GM19238 (cell line): ENCODE data around the gene RAPGEF4.

Experiments
- DNase-seq: peaks from one replicate; pipeline ENCODE4 v3.0.0; 2011; ENCODE audit warnings: low spot score; ENCODE audit not compliant: insufficient read length

RAPGEF4 gene

DNA sequence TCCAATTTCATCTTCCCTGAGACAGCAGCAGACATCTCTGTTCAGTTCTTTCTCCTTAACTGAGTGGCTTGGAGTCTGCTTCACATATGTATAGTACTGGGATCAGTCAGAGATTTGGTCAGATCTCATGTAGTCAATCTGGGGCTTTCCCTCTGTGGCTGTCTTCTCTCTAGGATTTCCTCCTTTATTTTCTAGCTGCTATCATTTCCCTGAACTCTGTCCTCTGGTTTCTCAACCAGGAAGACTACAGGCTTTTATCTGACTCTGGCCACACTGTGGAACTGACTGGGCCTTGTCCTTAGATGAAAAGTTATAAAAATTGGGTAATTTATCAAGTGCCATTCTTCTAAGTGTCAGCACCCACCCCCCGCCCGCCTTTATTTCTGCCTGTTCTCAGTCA, 121.0 kb downstream of the RAPGEF4 start:
- DNase-seq: no peak

DNA sequence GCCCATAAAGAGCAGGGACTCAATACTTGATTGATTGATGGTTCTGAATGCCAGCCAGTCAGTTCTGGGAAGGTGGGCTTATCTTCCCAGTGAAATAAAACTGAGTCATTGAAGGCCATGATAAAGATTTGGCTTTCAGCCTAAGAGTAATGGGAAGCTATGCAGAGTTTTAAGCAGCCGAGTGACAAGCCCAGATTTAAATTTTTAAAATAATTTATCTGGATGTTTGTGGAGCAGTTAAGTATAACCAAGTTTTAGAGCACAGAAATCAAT, 122.8 kb downstream of the RAPGEF4 start:
- DNase-seq: no peak

DNA sequence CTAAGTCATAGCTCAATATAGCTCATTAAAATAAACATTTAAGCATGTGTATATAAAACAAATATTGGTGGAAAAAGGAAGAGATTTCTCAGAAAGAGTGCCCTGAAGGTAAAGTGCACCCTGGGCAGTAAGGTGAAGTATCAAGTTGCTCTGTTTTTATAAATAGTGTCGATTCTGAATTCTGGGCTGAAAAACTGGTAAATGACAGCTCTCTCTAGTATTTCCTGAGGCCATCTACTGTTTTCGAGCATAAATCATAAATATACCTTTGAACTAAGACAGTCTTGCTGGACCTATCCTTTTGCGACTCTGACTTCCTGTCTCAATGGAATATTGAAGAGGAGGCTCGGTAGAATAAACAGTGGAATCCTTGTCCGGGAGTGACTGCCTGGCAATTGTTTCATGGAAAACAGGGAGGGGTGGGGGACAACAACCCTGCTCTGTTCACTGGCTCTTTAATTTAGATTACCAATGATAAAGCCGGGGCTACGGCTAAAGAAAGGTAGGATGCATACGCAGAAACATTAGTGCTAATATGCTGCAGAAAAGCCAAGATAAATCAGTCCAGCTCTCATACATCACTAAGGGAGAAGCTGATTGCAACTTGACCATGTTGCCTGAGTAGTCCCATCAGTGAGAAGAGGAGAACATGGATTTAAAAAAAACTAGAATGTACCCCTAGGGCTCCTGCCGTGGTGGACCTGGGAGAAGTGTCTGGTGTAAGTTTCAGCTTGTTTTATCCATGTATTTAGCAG, 124.1 kb downstream of the RAPGEF4 start:
- DNase-seq: no peak

DNA sequence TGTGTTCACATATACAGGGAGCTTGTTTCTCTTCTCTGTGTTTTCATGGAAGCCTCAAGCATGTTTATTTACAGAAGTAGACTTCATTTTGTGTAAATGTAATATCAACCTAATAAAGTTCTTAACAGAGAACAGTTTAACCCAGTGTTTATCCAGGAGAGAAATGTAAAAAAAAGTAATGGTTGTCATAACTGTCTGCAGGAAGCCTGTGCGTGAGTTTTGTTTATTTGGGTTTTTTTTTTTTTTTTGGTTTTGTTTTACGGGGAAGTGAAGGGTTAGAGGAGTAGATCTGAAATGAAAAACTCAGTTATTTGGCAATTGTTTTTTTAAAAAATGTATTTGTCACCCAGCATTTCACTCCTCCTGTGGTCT, 124.7 kb downstream of the RAPGEF4 start:
- DNase-seq: no peak

DNA sequence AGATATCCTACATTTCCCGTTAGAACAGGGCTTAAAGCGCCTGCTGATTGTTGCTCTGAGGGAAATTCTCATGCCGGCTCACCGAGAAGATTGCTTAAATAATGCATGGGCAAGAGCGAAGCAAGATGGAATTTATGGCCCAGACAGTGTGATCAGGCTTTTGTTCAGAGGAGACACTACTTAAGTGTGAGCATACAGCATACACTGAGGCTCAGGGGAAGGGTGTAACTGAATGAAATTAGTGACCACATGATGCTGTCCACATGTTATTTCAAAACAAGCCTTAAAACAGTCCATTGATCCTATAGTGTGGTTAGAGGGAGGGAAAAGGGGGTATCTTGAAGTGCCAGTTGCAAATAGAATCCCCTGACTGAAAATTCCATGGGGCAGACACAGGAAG, 125.5 kb downstream of the RAPGEF4 start:
- DNase-seq: no peak

DNA sequence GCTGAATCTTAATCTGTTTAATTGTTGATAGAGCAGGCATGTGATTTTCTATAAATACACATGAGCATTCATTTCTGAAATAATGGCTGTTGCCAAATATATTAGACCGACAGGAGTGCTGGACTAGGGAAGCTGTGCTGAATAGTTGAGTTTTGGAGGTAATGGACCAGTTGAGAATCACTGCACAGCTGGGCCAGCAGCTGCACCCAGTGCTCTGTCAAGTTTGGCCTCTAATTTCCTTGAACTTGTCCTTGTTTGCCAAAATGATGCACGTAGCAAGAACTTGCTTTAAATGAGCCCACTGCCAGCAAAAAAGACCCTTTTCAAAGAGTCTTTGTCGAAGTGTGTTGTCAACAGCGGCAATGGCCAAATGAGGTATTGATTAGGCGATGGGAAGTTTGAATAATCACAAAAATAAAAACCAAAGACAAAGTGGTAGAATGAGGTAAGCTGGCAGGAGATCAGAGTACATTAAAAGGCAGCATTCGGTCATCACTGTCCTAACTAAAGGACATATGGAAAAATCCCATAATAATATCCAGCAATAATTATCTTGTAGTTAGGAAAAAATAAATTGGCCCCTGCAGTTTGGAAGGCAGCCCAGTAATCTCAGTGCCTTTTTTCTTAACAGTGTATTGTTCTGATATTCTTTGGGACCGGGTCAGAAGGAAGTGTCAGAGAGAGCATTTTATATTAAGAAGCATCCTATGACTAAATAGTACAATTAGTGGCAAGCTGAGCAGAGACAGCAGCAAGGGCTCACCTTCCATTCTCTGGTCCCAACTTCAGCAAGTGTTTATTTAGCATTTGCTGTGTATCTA, 126.2 kb downstream of the RAPGEF4 start:
- DNase-seq: no peak

DNA sequence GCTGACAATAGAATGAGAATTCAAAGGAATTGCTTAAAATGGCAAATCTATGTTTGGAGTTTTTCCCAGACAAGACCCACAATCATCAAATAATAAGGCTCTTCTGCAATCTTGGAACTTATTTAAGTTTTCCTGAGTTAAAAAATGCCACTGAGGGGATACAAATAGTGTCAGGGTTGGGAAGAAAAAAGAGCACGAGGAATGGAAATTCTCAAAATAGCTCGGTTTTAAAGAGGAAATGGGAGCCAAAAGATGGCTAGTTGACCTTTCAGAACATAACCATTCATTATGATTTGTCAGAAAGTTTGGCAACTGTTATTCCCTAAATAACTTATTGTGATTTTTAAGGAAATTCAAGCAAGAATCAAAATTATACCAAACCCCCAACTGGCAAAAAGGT, 127.7 kb downstream of the RAPGEF4 start:
- DNase-seq: no peak

DNA sequence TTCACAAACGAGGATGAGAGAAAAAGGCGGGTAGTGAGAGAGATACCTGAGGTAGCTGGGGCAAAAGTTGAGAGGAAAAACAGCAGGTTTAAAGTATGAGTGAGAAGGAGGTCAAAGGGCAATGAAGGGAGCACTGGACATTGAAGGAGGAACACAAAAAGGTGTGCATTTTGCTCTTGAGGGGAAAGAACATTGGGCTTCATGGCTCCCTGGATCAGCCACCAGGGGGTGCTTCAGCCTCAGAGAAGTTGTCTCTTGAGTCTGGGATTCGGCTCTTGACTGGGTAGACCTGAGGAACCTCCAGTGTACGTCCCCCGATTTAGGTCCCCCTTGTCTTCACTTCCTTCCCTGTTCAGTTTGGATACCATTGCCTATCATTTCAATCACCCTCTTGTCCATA, 128.5 kb downstream of the RAPGEF4 start:
- peak; percentile 16 for DNase-seq

DNA sequence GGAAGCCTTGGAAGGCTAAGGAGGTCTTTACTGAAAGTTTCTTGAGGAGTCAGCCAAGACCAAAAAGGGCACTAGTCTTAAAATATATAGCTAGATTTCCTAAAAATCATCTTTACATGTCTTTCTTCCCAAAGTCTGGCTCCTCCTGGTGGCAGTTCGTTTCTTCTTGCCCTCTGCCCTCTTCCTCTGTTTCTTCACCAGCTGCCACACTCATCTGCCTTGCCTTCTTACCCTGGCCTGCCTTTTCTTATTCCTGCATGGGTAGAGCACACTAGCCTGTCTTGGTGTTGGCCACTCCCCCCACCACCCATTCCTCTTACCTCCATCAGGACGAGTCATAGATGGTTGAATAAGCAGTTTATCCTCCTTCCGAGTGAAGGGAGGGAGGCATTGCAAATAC, 129.8 kb downstream of the RAPGEF4 start:
- DNase-seq: no peak

DNA sequence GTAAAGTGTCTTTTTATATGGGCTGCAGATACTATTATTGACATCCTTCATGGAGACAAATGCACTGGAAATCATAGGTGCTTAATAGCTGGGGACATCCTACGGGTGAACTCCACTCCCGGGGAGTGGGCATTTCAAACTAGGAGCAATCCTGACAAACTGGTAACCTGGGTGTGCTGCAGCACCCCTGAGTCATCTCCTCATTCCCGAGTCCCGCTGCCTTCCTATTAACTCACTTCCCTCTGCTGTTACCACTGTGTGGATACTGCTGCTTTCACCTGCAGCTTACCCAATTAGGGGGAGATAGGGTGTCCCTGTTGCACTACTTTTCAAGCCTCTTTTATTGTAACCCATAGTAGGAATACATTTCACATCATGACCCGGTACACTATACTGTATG, 134.2 kb downstream of the RAPGEF4 start:
- DNase-seq: no peak

DNA sequence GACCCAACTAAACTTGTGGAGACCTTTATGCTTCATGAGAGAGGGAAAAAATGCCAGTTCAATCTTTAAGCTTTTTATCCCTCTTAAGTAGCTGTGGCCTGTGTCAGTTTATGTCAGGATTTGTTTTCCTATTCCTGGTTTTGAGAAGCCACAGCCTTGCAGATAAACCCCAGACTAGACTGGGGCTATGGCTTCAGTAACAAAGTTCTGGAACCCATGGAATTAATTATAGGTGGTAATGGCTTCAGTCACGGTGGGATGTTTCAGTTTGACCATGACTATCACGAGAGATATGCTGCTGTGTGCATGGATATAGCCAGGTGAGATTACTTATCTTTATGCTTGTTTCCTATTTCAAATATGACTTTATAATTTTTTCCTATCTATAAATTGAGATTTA, 134.8 kb downstream of the RAPGEF4 start:
- no peak for DNase-seq

DNA sequence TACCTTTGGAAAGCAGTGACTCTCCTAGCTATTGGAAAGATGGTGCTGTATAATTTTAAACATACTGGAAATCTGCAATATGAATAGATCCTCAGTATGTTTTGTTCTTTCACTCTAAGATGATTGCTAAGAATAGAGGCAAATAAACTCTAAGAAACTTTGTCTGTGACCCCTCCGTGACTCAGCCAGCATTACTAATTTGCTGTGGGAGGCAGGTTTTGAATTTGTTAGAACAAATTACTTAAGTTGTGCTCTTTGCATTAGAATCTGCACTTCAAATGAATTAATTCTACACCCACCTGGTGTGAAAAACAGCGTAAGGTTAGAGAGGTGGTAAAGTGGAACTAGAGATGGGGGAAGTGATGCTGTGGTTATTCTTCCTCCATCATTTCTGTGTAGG, 142.2 kb downstream of the RAPGEF4 start:
- DNase-seq: no peak

DNA sequence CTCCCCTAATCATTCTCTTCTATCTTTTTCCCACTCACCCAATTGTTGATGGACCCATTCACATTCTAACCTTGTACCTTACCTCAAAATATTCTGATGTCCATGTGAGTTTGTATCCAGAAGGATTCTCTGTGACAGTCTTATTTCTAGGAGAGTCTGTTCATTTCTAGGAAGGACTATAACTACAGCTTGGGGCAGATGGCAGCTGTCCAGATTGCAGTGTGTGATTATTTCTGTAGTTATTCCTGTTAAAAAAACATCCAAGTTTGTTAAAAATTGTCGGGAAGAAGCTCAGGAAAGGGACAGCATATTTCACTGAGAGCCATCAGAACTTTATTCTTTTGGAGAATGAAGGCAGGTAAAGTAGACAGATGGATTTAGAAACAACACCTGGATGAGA, 142.6 kb downstream of the RAPGEF4 start:
- no peak for DNase-seq

DNA sequence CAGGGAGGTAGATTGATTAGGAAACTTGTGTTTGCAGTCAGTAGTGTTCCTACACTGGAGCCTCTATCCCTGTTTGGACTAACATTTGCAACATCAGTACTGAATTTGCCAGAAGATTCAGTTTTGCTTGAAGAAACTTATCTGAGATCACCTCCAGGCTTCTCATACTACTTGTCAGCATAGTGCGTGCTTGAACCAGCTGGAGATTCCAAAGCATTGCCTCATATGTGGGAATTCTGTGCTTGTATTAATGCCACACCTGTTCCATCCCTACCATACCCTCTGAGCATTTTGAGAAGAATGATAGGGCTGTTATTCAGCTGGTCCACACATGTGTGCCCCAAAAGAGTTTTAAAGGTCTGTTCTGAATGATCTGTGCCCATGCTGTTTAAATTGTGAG, 148.7 kb downstream of the RAPGEF4 start:
- DNase-seq: no peak

DNA sequence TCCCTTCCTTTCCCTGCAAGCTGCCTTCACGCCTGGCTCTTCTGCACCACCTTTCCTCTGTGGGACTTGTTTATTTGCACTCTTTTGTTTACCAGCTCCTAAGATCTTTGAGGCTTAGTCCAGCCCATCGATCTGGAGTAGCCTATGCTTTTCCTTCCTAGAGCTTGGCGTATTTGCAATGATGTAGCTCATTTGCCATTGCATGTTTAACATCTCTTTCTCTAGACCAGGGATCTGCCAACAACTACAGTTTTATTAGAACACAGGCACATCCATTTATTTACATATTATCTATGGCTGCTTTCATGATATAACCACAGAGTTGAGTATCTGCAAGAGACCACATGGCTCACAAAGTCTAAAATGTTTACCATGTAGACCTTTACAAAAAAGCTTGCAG, 150.4 kb downstream of the RAPGEF4 start:
- DNase-seq: no peak

DNA sequence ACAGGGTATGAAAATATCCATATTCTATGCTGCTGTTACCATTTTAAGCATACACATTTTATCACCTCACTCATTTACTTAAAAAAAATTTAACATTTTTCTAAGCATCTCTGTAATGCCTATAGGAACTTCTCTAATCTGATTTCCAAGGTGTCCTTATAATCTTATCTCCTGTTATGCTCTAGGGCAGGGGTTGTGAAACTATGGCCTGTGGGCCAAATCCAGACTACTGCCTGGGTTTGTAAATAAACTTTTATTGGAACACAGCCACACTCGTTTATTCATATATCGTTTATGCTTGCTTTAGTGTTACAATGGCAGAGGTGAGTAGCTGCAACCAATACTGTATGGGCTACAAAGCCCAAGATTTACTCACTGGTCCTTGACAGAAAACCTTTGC, 151.6 kb downstream of the RAPGEF4 start:
- DNase-seq: no peak

DNA sequence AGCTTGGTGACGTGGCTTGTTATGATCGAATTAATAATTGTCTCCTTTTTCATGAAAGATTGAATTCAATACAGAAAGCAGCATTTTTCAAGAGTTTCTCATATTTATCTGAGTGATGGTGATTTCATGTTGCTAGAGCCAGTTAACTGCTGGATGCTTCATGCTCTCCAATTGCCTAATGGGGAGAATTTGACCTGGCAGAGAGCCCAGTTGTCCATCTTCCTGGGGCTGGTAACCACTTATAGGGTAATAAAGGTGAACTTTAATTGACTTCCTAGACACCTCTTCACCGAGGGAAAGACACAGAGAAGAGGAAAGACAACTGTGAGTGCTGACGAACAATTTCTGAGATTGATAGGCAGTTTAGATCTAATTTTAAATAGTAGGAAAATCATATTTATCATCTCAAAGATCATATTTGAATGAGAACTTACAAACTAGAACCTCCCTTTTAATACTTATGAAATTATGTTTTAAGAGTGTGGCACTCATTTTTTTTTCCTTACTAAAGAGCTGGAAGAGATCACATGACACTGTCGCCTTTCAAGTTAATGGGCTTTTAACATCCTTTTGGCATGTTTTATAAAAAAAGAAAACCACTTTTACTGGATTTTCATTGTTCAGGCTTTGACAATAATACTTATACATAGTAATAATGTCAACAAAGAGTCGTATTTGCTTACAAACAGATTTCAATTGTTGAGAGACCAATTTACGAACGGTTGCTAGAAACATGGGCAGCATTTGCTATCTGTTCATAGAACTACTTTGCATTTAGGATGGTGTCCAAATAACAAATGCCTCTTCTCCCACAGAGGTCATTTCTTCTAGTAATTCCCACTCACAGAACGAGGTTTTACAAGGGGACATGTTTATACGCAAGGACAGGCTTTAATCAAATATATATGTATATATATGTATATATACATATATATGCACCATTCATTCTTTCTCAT, 153.3 kb downstream of the RAPGEF4 start:
- no peak for DNase-seq

DNA sequence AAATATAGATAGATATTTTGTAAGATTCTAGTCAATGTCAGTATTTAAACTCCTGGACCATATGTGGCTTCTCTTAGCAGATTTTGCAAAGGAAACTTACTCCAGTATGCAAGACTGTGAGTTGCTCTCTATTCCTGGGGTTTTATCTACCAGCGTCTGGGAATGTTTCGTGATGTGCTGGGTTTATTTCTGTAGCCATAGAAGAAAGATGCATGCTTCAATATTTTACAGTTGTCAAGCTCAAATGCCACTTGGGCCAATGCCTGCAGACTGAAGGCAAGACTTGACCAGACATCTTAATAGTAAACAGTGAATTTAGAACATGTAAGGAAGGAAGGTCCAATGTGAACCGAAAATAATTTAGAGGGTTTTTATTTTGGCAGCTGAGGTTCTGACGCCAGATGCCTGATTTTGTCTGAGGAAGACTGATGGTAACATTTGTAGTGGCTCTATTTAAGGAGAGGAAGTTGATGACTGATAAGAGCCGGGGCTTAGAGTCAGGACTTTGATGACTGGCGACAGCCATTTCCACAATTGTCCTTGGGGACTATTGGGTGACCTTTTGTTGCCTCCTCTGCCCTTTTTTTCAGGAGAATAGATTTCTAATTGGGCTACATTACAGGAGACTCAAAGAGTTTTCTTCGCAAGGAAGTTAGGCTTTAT, 154.3 kb downstream of the RAPGEF4 start:
- no peak for DNase-seq

DNA sequence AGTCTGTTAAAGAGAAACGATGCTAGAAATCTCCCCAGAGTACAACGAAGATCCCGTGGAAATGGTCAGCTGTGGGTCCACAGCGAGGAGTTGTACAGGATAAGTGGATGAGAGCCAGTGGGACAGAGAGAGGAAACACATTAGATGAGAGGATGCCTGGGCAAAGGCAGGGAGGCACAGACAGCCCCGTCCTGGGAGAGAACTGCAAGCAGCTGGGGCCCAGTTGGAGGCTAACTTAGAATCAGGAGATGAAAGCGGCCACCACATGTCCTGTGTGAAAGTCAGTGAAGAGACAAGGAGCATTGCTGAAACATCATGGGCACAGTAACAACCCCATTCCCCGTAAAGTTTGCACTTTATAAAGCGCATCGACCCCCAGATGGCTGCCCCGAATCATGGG, 157.5 kb downstream of the RAPGEF4 start:
- DNase-seq: no peak

DNA sequence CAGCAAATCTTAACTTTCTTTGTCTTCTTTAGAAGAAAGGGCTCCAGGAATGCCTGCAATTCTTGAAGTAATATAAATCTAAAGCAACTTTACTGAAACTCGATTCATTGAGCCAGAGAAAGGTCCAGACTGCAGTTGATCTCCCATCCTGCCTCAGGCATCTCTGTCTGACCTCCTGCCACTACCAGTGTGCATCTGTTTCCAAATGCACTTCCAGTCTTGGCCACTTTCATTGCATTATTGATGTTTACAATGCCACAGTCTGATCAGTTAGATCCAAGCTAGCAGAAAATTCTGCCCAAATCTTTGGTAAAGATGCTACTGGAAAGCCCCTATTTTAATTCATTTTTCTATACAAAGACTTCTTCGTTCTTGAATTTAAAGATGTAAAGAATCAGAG, 158.0 kb downstream of the RAPGEF4 start:
- DNase-seq: no peak

DNA sequence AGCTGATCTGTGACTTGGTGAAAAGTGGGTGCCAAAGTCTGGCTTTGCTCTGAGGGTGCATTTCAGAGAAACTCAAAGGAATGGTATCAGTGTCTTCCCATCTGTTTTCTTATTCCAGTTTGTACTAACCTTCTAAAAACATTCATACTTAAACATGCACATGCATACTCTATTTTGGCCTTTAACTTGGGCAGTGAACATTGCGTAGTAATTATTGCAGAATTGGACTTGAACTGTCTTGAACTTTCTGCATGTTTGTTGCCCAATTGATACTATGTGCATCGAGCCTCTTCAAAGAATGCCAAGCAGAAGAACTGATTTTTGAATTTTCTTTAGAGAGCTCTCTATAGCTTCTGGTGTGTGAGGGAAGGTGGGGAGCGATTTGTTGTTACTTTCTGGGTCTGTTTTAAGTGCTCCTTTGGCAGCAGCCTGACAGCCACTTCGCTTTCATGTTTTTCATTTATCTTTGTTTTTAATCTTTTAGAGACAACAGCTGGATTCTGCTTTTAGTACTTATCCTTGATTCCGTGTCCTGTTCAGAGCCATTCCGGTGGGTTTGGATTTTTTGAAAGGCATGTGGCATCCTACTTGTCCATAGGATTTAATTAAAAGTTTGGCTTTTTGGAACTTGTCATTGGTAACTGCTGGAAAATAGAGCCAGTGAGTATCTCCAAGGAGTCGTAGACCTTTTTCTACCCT, 159.2 kb downstream of the RAPGEF4 start:
- no peak for DNase-seq
